Osteocyte (in vitro differentiated cells): ENCODE measurements around the gene ADH1C. TPM values are rescaled to one million over a fixed set of nuclear protein-coding genes. Genes with fewer than 3 reads are reported as not detected.

ENCODE experiments used
- DNase-seq: peaks from one replicate; pipeline ENCODE4 v3.0.0; 2021; ENCODE audit warnings: mixed read lengths; ENCODE audit not compliant: unreplicated experiment; ENCODE audit errors: extremely low spot score
- H3K27ac Mint-ChIP-seq: one replicate; pipeline ENCODE4 v1.8.0; 2021; ENCODE audit warnings: mild to moderate bottlenecking, mixed read lengths; ENCODE audit not compliant: unreplicated experiment
- H3K27me3 Mint-ChIP-seq: one replicate; pipeline ENCODE4 v1.8.0; 2021; ENCODE audit warnings: mixed read lengths; ENCODE audit not compliant: unreplicated experiment
- H3K36me3 Mint-ChIP-seq: one replicate; pipeline ENCODE4 v1.8.0; 2021; ENCODE audit warnings: mixed read lengths; ENCODE audit not compliant: unreplicated experiment
- H3K4me1 Mint-ChIP-seq: one replicate; pipeline ENCODE4 v1.8.0; 2021; ENCODE audit warnings: mixed read lengths; ENCODE audit not compliant: unreplicated experiment
- H3K4me3 Mint-ChIP-seq: one replicate; pipeline ENCODE4 v1.8.0; 2021; ENCODE audit warnings: mild to moderate bottlenecking, moderate library complexity, mixed read lengths; ENCODE audit not compliant: unreplicated experiment
- H3K9me3 Mint-ChIP-seq: one replicate; pipeline ENCODE4 v1.8.0; 2021; ENCODE audit warnings: mixed read lengths; ENCODE audit not compliant: unreplicated experiment
- CTCF ChIP-seq: fragments of 200-600 bp; sonication (generic); IDR thresholded peaks from 2 replicates; pipeline ENCODE4 v1.5.0; 2021; ENCODE audit warnings: antibody characterized with exemption, mild to moderate bottlenecking, moderate library complexity
- total RNA-seq: library from RNA; stranded (reverse); gene quantifications from 2 replicates; pipeline ENCODE4 v1.2.1, GENCODE V29; 2021

The ADH1C gene
- total RNA-seq, 1 donor from 2014 or later = not detected

GRCh38 chr4:99317354-99317753, 35.2 kb downstream of the ADH1C start:
- Mint-ChIP-seq H3K9me3 (no peaks in the 10 kb centered on the region), H3K36me3 (no peaks in the 10 kb centered on the region), H3K27me3 (no peaks in the 10 kb centered on the region), H3K4me1 (peaks cover 35% of the 10 kb centered on the region), H3K4me3 (no peak overlapping the region), H3K27ac (no peak overlapping the region)
- no peak for DNase-seq
- TF ChIP-seq CTCF = no peak

GRCh38 chr4:99315839-99316238, 36.7 kb downstream of the ADH1C start:
- H3K4me3 Mint-ChIP-seq = no peak overlapping the region

GRCh38 chr4:99314211-99314610, 38.3 kb downstream of the ADH1C start:
- Mint-ChIP-seq H3K4me1 (peaks cover 38% of the 10 kb centered on the region), H3K36me3 (no peaks in the 10 kb centered on the region), H3K27ac (no peak overlapping the region), H3K27me3 (no peaks in the 10 kb centered on the region), H3K4me3 (no peak overlapping the region), H3K9me3 (peaks cover 6% of the 10 kb centered on the region)
- TF ChIP-seq CTCF = no peak
- DNase-seq = no peak

More at GRCh38 chr4:99315839-99316238, 36.7 kb downstream of the ADH1C start:
- DNase-seq = no peak
- Mint-ChIP-seq H3K36me3 (no peaks in the 10 kb centered on the region), H3K27ac (no peak overlapping the region), H3K9me3 (no peaks in the 10 kb centered on the region), H3K4me1 (peaks cover 34% of the 10 kb centered on the region), H3K27me3 (no peaks in the 10 kb centered on the region)
- no peak for TF ChIP-seq CTCF

- no peaks in the 10 kb centered on the region for H3K36me3 Mint-ChIP-seq
- no peaks in the 10 kb centered on the region for H3K27me3 Mint-ChIP-seq
- TF ChIP-seq CTCF = no peak
- H3K9me3 Mint-ChIP-seq = peaks cover 14% of the 10 kb centered on the region
- no peak for DNase-seq
- H3K4me1 Mint-ChIP-seq = peaks cover 30% of the 10 kb centered on the region
- no peak overlapping the region for H3K27ac Mint-ChIP-seq
- H3K4me3 Mint-ChIP-seq = no peak overlapping the region
Measured at GRCh38 chr4:99310389-99310788, 42.2 kb downstream of the ADH1C start.

GRCh38 chr4:99305638-99306400, 46.7 kb downstream of the ADH1C start:
- Mint-ChIP-seq H3K27ac (no peak overlapping the region), H3K4me1 (peaks cover 24% of the 10 kb centered on the region), H3K36me3 (no peaks in the 10 kb centered on the region), H3K27me3 (no peaks in the 10 kb centered on the region), H3K9me3 (peaks cover 22% of the 10 kb centered on the region), H3K4me3 (no peak overlapping the region)
- no peak for TF ChIP-seq CTCF
- DNase-seq = no peak
